Activated naive CD4-positive, alpha-beta T cell treated with anti-CD3 and anti-CD28 coated beads, Interleukin-2, amount 10 ng/mL, durations not matched to agents 7 days and 5 days (primary cell): ENCODE results near the gene SLC25A23.

ENCODE experiments used
- CTCF ChIA-PET: fragments of 350-600 bp; sonication (Branson Sonifier 250); formaldehyde crosslinking; loops from one replicate; lab custom pipeline; 2021; ENCODE audit warnings: antibody characterized with exemption; lab: Charles Lee
- DNase-seq: peaks from one replicate; pipeline ENCODE4 v3.0.0-alpha.2; 2020
- H3K27ac Mint-ChIP-seq: one replicate; pipeline ENCODE4 v1.8.0; 2021; ENCODE audit warnings: mild to moderate bottlenecking, moderate library complexity, mixed read lengths
- H3K27me3 Mint-ChIP-seq: one replicate; pipeline ENCODE4 v1.8.0; 2021; ENCODE audit warnings: mild to moderate bottlenecking, mixed read lengths
- H3K36me3 Mint-ChIP-seq: one replicate; pipeline ENCODE4 v1.8.0; 2021; ENCODE audit warnings: mixed read lengths
- H3K4me1 Mint-ChIP-seq: one replicate; pipeline ENCODE4 v1.8.0; 2021; ENCODE audit warnings: mixed read lengths
- H3K4me3 Mint-ChIP-seq: one replicate; pipeline ENCODE4 v1.8.0; 2021; ENCODE audit warnings: mild to moderate bottlenecking, moderate library complexity, mixed read lengths
- H3K9me3 Mint-ChIP-seq: one replicate; pipeline ENCODE4 v1.8.0; 2021; ENCODE audit warnings: mixed read lengths

SLC25A23 gene

GRCh38 chr19:6396305-6396704 is 63.3 kb downstream of the SLC25A23 start:
- H3K4me1 Mint-ChIP-seq, result peaks cover 28% of the 10 kb centered on the region
- H3K27ac Mint-ChIP-seq, result no peak overlapping the region
- no peak for DNase-seq
- H3K27me3 Mint-ChIP-seq, result peaks cover 11% of the 10 kb centered on the region
- CTCF ChIA-PET, result no interaction called here
- H3K4me3 Mint-ChIP-seq, result no peak overlapping the region
- peaks cover 8% of the 10 kb centered on the region for H3K36me3 Mint-ChIP-seq
- no peaks in the 10 kb centered on the region for H3K9me3 Mint-ChIP-seq

GRCh38 chr19:6394831-6395230 is 64.8 kb downstream of the SLC25A23 start:
- H3K36me3 Mint-ChIP-seq, result peaks cover 13% of the 10 kb centered on the region
- no peak for DNase-seq
- H3K27ac Mint-ChIP-seq, result peak overlapping the region; percentile 58
- H3K4me3 Mint-ChIP-seq, result peak overlapping the region; percentile 35
- peaks cover 32% of the 10 kb centered on the region for H3K4me1 Mint-ChIP-seq
- no peaks in the 10 kb centered on the region for H3K9me3 Mint-ChIP-seq
- CTCF ChIA-PET, result no interaction called here
- peaks cover 8% of the 10 kb centered on the region for H3K27me3 Mint-ChIP-seq

- Mint-ChIP-seq H3K36me3 (peaks cover 18% of the 10 kb centered on the region), H3K4me1 (peaks cover 32% of the 10 kb centered on the region), H3K27me3 (peaks cover 6% of the 10 kb centered on the region), H3K9me3 (no peaks in the 10 kb centered on the region), H3K27ac (peak overlapping the region; percentile 94), H3K4me3 (peak overlapping the region; percentile 96)
- DNase-seq, result peak; percentile 81
- CTCF ChIA-PET, result interaction anchor here (1.2 kb wide), 1 partner anchor 32 kb away, joined by 3 read pairs; no protein-coding TSS in a partner anchor
These were observed 65.6 kb downstream of the SLC25A23 start for GRCh38 chr19:6393983-6394412.

GRCh38 chr19:6393074-6393982 is 66.3 kb downstream of the SLC25A23 start, which contains the start of gene GTF2F1:
Gene GTF2F1, minus strand, starts transcription at chr19:6393164. Its CDS starts 169 bp downstream, at chr19:6392995.
- Mint-ChIP-seq H3K27me3 (peaks cover 6% of the 10 kb centered on the region), H3K4me3 (peak within 1 kb of the TSS; percentile 96), H3K27ac (peak within 1 kb of the TSS; percentile 94), H3K9me3 (no peaks in the 10 kb centered on the region), H3K36me3 (peaks cover 22% of the 10 kb centered on the region), H3K4me1 (peaks cover 32% of the 10 kb centered on the region)
- DNase-seq, result peak; percentile 94
- CTCF ChIA-PET, result interaction anchor here (1.2 to 1.3 kb wide), 2 partner anchors 33 to 112 kb away, joined by 3 read pairs; no protein-coding TSS in a partner anchor

GRCh38 chr19:6392221-6393073 is 67.1 kb downstream of the SLC25A23 start:
- DNase-seq, result no peak
- H3K4me3 Mint-ChIP-seq, result peak overlapping the region; percentile 96
- peaks cover 32% of the 10 kb centered on the region for H3K4me1 Mint-ChIP-seq
- peaks cover 31% of the 10 kb centered on the region for H3K36me3 Mint-ChIP-seq
- peak overlapping the region; percentile 94 for H3K27ac Mint-ChIP-seq
- peaks cover 6% of the 10 kb centered on the region for H3K27me3 Mint-ChIP-seq
- no peaks in the 10 kb centered on the region for H3K9me3 Mint-ChIP-seq
- CTCF ChIA-PET, result interaction anchor here (1.3 kb wide), 2 partner anchors 22 to 113 kb away, joined by 3 read pairs; no protein-coding TSS in a partner anchor
